OCI-LY1 (cell line): ENCODE results near the gene ZMIZ1.

Experiments
- CTCF ChIP-seq: fragments of 200-600 bp; sonication (generic), shearing (Covaris generic); IDR thresholded peaks from 2 replicates; pipeline ENCODE4 v1.5.1; 2017; ENCODE audit warnings: mild to moderate bottlenecking, antibody characterized with exemption, low read length, moderate library complexity, mixed read lengths
- EZH2 ChIP-seq: fragments of 200-600 bp; sonication (generic), shearing (Covaris generic); IDR thresholded peaks from 2 replicates; pipeline ENCODE4 v1.8.0; 2017; ENCODE audit warnings: borderline replicate concordance, mixed run types, mild to moderate bottlenecking, antibody characterized with exemption, low read length, moderate library complexity, mixed read lengths

GRCh38 chr10:79242620-79243152, 173.9 kb downstream of the ZMIZ1 start:
- TF ChIP-seq CTCF, result no peak
- no peak for TF ChIP-seq EZH2
